ENCODE measurements around the gene FBXO36.
A peak's percentile ranks its signal among the peaks of the same experiment; 100 is the strongest.

Gene FBXO36

DNA sequence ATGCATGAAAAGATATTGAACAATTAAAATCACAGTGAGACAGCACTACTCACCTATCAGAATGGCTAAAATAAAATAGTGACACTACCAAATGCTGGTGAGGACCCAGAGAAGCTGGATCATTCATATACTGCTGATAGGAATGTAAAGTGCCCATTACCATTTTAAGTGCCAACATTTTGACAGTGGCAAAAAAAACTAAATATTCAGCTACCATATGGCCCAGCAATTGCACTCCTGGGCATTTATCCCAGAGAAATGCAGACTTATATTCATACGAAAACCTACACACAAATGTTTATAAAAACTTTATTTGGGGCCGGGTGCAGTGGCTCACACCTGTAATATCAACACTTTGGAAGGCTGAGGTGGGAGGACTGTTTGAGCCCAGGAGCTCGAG lies 47.6 kb downstream of the FBXO36 start:
- Histone ChIP-seq H3K27ac (no peak overlapping the region), H3K4me3 (no peak overlapping the region)
- TF ChIP-seq, protein P1, sequence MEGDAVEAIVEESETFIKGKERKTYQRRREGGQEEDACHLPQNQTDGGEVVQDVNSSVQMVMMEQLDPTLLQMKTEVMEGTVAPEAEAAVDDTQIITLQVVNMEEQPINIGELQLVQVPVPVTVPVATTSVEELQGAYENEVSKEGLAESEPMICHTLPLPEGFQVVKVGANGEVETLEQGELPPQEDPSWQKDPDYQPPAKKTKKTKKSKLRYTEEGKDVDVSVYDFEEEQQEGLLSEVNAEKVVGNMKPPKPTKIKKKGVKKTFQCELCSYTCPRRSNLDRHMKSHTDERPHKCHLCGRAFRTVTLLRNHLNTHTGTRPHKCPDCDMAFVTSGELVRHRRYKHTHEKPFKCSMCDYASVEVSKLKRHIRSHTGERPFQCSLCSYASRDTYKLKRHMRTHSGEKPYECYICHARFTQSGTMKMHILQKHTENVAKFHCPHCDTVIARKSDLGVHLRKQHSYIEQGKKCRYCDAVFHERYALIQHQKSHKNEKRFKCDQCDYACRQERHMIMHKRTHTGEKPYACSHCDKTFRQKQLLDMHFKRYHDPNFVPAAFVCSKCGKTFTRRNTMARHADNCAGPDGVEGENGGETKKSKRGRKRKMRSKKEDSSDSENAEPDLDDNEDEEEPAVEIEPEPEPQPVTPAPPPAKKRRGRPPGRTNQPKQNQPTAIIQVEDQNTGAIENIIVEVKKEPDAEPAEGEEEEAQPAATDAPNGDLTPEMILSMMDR (IDR thresholded peaks at IDR 0.05) = no peak
- DNase-seq (ENCODE audit: low spot score) = no peak

DNA sequence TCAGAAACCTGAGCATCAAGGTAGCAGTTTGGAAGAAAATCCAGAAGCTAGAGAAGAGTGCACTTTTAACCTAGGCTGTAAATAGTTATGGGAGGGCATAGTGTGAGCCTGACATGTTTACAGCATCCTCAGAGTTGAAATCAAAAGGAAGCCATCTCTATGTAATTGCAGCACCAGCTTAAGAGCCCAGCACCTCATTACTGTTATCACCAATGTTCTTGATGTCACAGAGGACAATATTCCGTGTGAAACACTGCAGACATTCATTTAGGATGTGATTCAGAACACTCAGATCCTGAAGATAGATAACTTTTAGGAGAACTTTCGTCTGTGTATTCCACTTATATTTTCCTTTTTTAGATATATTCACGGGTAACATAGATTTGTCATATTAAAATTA lies 48.1 kb downstream of the FBXO36 start:
- Histone ChIP-seq H3K4me3 (no peak overlapping the region), H3K27ac (no peak overlapping the region)
- DNase-seq (ENCODE audit: low spot score) = no peak
- TF ChIP-seq, protein P1 (IDR thresholded peaks at IDR 0.05) = no peak

DNA sequence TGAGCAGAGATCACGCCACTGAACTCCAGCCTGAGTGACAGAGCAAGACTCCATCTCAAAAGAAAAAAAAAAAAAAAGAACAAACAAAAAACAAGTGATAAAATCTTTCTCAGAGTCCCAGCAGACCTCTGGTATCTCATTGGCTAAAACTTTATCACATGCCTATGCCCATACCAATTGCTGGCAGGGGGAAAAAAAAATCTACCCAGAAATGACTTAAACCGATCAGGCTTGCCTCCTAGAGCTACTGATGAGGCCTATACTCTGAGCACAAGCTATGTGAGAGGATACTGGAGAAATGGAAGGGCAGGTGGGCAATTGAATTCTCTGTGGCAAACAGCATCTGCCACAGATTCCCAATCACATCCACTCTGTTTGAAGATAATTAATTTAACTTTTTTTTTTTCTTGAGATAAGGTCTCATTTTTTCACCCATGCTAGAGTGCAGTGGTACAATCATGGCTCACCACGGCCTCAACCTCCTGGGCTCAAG lies 49.0 kb downstream of the FBXO36 start:
- TF ChIP-seq, protein P1 (IDR thresholded peaks at IDR 0.05) = no peak

DNA sequence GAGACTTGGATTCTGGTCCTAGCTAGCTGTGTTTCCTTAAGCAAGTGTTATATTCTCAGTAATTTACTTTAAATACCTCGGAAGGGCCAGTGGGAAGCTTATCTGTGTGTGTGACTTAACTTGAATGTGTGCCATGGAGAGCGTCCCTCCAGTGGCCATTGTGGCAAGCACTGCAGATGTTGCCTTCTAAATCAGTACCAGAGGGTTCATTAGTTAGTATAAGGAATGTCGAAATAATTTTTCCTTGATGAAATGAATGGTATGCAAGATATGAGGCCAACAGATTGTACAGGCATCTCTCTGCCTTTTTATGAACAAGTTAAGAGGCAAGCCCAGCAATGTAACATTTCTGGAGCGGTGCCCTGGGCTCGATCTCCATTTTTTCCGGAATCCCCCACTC lies 52.0 kb downstream of the FBXO36 start:
- TF ChIP-seq, protein P1 (IDR thresholded peaks at IDR 0.05) = no peak
- DNase-seq (ENCODE audit: low spot score) = no peak
- peak overlapping the region in 1 of 2 donors; percentile 26 for H3K27ac ChIP-seq
- H3K4me3 ChIP-seq = no peak overlapping the region

More for the DNA sequence above, 49.0 kb downstream of the FBXO36 start:
- no peak for DNase-seq (ENCODE audit: low spot score)
- Histone ChIP-seq H3K4me3 (no peak overlapping the region), H3K27ac (no peak overlapping the region)

DNA sequence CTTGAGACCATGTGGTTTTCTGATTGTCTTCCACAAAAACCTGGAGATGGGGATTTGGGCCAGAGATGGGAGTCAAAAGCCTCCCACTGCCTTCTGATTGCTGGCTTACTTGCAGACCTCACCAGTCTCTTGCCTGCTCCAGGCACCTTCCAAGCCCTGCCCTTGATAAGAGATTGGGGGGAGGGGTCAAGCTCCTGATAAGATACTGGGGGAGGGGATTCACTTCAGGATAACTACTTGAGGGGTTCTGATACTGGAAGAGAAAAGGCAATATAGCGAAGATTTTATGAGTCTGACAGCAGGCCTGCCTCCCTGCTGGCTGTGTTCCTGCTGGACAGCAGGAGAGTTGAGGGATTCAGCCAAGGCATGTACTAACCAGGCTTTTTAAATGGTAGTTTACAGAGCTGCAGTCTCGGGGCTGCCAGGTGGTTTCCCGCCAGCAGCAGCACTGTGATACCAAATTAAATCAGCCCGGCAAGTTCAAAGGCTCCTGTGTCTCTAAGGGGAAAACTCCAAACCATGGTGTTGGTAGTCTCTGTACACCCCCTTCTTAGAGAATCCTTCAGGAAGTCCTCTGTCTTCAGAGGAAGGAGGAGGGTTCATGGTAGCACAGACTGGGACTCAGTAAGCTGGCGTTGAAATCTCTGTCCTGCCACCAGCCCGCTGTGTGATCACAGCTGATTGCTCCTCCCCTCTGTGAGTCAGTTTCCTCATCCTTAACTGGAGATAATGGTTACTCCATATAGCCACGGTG lies 58.3 kb downstream of the FBXO36 start:
- peak; percentile 69 for DNase-seq (ENCODE audit: low spot score)
- Histone ChIP-seq H3K4me3 (peak overlapping the region; percentile 41), H3K27ac (peak overlapping the region in 1 of 2 donors; percentile 57)
- TF ChIP-seq, protein P1 (IDR thresholded peaks at IDR 0.05) = no peak

DNA sequence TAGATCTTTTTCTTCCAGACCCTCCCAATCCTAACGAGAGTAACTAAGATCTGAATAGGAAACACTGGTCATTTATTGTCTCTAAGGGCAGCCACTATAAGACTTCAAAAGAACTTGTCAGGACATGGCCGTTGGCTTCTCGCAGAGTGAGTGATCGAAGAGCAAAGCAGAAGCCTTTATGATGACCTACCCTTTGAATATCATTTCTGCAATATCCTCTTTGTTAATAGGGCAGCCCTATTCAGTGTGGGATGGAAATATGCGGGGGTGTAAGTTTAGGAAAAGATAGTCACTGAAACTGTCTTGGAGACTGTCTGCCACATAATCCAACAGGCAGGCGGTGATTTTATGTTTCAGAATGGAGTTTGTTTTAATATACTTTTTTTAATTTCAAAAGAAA lies 70.9 kb downstream of the FBXO36 start:
- DNase-seq (ENCODE audit: low spot score) = no peak
- no peak overlapping the region for H3K4me3 ChIP-seq
- TF ChIP-seq, protein P1 (IDR thresholded peaks at IDR 0.05) = no peak
- no peak overlapping the region for H3K27ac ChIP-seq

DNA sequence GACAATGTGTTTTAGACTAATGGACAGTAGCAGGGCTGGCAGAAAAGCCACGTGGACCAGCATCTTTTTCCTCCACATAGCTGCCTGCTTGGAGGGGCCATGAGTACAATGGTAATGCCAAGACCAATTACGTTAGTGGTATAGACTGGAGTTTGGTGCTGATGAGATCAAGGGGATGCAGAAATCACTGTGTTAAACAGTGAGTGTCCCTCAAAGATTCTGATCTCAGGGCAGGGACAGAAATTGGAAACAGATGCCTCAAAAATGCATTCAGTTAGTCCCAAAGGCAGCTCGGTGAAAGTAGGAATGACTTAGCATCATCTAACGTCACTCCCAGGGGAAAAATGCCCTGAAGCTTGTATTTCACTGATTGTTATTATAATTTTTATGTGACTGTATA lies 74.0 kb downstream of the FBXO36 start:
- DNase-seq (ENCODE audit: low spot score) = no peak
- H3K4me3 ChIP-seq = no peak overlapping the region
- TF ChIP-seq, protein P1 (IDR thresholded peaks at IDR 0.05) = no peak
- H3K27ac ChIP-seq = no peak overlapping the region

Data from coronary artery (tissue), 2 donors.